HepG2 (cell line): ENCODE measurements around the gene PRCD. TPM values are rescaled to one million over a fixed set of nuclear protein-coding genes. Genes with fewer than 3 reads are reported as not detected.
A peak's percentile ranks its signal among the peaks of the same experiment; 100 is the strongest.

ENCODE experiments used
- ATF5 ChIP-seq: sonication (generic); formaldehyde crosslinking; IDR thresholded peaks from 2 replicates; pipeline ENCODE4 v1.4.0; 2020; ENCODE audit warnings: mild to moderate bottlenecking, low read depth, missing genetic modification reagents
- ELF4 ChIP-seq: sonication (generic); formaldehyde crosslinking; IDR thresholded peaks from 2 replicates; pipeline ENCODE4 v1.5.0; 2020; ENCODE audit warnings: missing genetic modification reagents, mild to moderate bottlenecking, moderate library complexity, borderline replicate concordance
- EZH2 ChIP-seq: conservative IDR thresholded peaks from 2 replicates; pipeline ENCODE4 v1.6.1; 2012; ENCODE audit warnings: mild to moderate bottlenecking, low read depth, low read length, moderate library complexity
- GTF2F1 ChIP-seq: fragments of 150-350 bp; IDR thresholded peaks from 2 replicates; pipeline ENCODE4 v1.6.1; 2014; ENCODE audit warnings: low read length
- HOXA3 ChIP-seq: sonication (generic); formaldehyde crosslinking; IDR thresholded peaks from 2 replicates; pipeline ENCODE4 v1.5.0; 2020; ENCODE audit warnings: missing genetic modification reagents
- MAFG ChIP-seq: sonication (generic); formaldehyde crosslinking; IDR thresholded peaks from 2 replicates; pipeline ENCODE4 v1.5.1; 2020; ENCODE audit warnings: mild to moderate bottlenecking, missing genetic modification reagents
- NONO ChIP-seq, 2 experiments: fragments of 450-650 bp in 1 of 2; sonication (generic) in 1 of 2; formaldehyde crosslinking in 1 of 2; IDR thresholded peaks in 1 of 2; conservative IDR thresholded peaks in 1 of 2; 2 replicates each; pipeline versions ENCODE4 v1.6.1 to v1.8.0; 2017 to 2022; ENCODE audit warnings: mild to moderate bottlenecking in 1 of 2, missing genetic modification reagents in 1 of 2, moderate library complexity in 1 of 2
- PHF20 ChIP-seq: sonication (generic); formaldehyde crosslinking; IDR thresholded peaks from 2 replicates; pipeline ENCODE4 v1.5.0; 2020; ENCODE audit warnings: mild to moderate bottlenecking, missing genetic modification reagents
- PLRG1 ChIP-seq: fragments of 450-650 bp; conservative IDR thresholded peaks from 2 replicates; pipeline ENCODE4 v1.6.1; 2016
- SAP130 ChIP-seq: IDR thresholded peaks from 2 replicates; pipeline ENCODE4 v1.6.1; 2016; ENCODE audit warnings: low read depth
- SRSF9 ChIP-seq: fragments of 200-400 bp; formaldehyde crosslinking; IDR thresholded peaks from 2 replicates; pipeline ENCODE4 v1.6.1; 2018; ENCODE audit warnings: borderline replicate concordance, mild to moderate bottlenecking, low read depth, low read length; ENCODE audit not compliant: insufficient read depth, poor library complexity, severe bottlenecking
- ZC3H4 ChIP-seq: sonication (generic); formaldehyde crosslinking; IDR thresholded peaks from 2 replicates; pipeline ENCODE4 v1.4.0; 2020; ENCODE audit warnings: missing genetic modification reagents, borderline replicate concordance
- ZNF362 ChIP-seq: sonication (generic); formaldehyde crosslinking; IDR thresholded peaks from 2 replicates; pipeline ENCODE4 v1.4.0; 2020; ENCODE audit warnings: missing genetic modification reagents, mild to moderate bottlenecking, borderline replicate concordance
- ZNF660 ChIP-seq: sonication (generic); formaldehyde crosslinking; IDR thresholded peaks from 2 replicates; pipeline ENCODE4 v1.5.1; 2020; ENCODE audit warnings: mild to moderate bottlenecking, low read depth, missing genetic modification reagents, borderline replicate concordance
- ZNF709 ChIP-seq: sonication (generic); formaldehyde crosslinking; IDR thresholded peaks from 2 replicates; pipeline ENCODE4 v1.5.0; 2020; ENCODE audit warnings: mild to moderate bottlenecking, missing genetic modification reagents
- ZNF768 ChIP-seq: sonication (generic); formaldehyde crosslinking; IDR thresholded peaks from 2 replicates; pipeline ENCODE4 v1.4.0; 2020; ENCODE audit warnings: missing genetic modification reagents
- ZNF773 ChIP-seq: sonication (generic); formaldehyde crosslinking; IDR thresholded peaks from 2 replicates; pipeline ENCODE4 v1.4.0; 2020; ENCODE audit warnings: missing genetic modification reagents, borderline replicate concordance
- ZNF878 ChIP-seq: sonication (generic); formaldehyde crosslinking; IDR thresholded peaks from 2 replicates; pipeline ENCODE4 v1.8.1; 2023; ENCODE audit warnings: mild to moderate bottlenecking, missing genetic modification reagents, moderate library complexity
- polyA plus RNA-seq, 8 experiments: library from polyadenylated mRNA; depleted of rRNA in 3 of 8; stranded (reverse) in 7 of 8; unstranded in 1 of 8; fragments of >200 nt; fragmentation: Illumina TruSeq in 4 of 8; extraction: Trizol in 4 of 8; gene quantifications; 2 replicates each; pipeline versions ENCODE4 v1.2.1 to v1.2.3, GENCODE V29; 2011 to 2016; ENCODE audit warnings: low read depth in 4 of 8, missing spikeins in 1 of 8, mixed read lengths in 1 of 8; ENCODE audit not compliant: insufficient read depth in 1 of 8
- total RNA-seq, 5 experiments: library from RNA; depleted of rRNA; stranded (reverse); fragments of >200 nt; fragmentation: Illumina TruSeq; extraction: Trizol; gene quantifications; 2 replicates each; pipeline ENCODE4 v1.2.3, GENCODE V29; 2016; ENCODE audit warnings: low read depth in 1 of 5
- TF ChIP-seq, protein P1 (sequence below): sonication (generic); formaldehyde crosslinking; IDR thresholded peaks from 2 replicates; pipeline ENCODE4 v1.8.1; 2022; ENCODE audit warnings: low read depth, mild to moderate bottlenecking, missing genetic modification reagents
- TF ChIP-seq, protein P2 (sequence below): sonication (generic); formaldehyde crosslinking; IDR thresholded peaks from 2 replicates; pipeline ENCODE4 v1.4.0; 2020; ENCODE audit warnings: missing genetic modification reagents
- TF ChIP-seq, protein P3 (sequence below): sonication (generic); formaldehyde crosslinking; IDR thresholded peaks from 2 replicates; pipeline ENCODE4 v1.4.0; 2020; ENCODE audit warnings: low read depth, mild to moderate bottlenecking, missing genetic modification reagents

Gene PRCD
- total and polyA plus RNA-seq, 2 of the 13 experiments (the other 11 are each of a cell fraction or from before 2014, with no cell fraction given) = 0.51 TPM; not detected in 1

- TF ChIP-seq, protein P1, sequence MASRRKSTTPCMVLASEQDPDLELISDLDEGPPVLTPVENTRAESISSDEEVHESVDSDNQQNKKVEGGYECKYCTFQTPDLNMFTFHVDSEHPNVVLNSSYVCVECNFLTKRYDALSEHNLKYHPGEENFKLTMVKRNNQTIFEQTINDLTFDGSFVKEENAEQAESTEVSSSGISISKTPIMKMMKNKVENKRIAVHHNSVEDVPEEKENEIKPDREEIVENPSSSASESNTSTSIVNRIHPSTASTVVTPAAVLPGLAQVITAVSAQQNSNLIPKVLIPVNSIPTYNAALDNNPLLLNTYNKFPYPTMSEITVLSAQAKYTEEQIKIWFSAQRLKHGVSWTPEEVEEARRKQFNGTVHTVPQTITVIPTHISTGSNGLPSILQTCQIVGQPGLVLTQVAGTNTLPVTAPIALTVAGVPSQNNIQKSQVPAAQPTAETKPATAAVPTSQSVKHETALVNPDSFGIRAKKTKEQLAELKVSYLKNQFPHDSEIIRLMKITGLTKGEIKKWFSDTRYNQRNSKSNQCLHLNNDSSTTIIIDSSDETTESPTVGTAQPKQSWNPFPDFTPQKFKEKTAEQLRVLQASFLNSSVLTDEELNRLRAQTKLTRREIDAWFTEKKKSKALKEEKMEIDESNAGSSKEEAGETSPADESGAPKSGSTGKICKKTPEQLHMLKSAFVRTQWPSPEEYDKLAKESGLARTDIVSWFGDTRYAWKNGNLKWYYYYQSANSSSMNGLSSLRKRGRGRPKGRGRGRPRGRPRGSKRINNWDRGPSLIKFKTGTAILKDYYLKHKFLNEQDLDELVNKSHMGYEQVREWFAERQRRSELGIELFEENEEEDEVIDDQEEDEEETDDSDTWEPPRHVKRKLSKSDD = no peak
- no peak for TF ChIP-seq ATF5 (CRISPR knock-in tag)
- TF ChIP-seq PHF20 (CRISPR knock-in tag) = peak; percentile 7; the same call in 1 of the 2 replicates
- TF ChIP-seq MAFG = no peak
- no peak for TF ChIP-seq PLRG1
- TF ChIP-seq NONO (IDR thresholded peaks at IDR 0.05) = no peak
- TF ChIP-seq NONO (CRISPR knock-in tag; conservative IDR thresholded peaks at IDR 0.05) = no peak
- no peak for TF ChIP-seq ZNF362
- no peak for TF ChIP-seq EZH2
- peak; percentile 62; the same call in 1 of the 2 replicates for TF ChIP-seq ZNF878 (CRISPR knock-in tag)
- TF ChIP-seq ELF4 = no peak
- TF ChIP-seq HOXA3 = no peak; the same call in 1 of the 2 replicates
- no peak for TF ChIP-seq ZNF660 (CRISPR knock-in tag)
- no peak for TF ChIP-seq SRSF9
- TF ChIP-seq ZNF773 = no peak
- no peak for TF ChIP-seq ZC3H4 (CRISPR knock-in tag)
- no peak for TF ChIP-seq GTF2F1
- TF ChIP-seq, protein P2, sequence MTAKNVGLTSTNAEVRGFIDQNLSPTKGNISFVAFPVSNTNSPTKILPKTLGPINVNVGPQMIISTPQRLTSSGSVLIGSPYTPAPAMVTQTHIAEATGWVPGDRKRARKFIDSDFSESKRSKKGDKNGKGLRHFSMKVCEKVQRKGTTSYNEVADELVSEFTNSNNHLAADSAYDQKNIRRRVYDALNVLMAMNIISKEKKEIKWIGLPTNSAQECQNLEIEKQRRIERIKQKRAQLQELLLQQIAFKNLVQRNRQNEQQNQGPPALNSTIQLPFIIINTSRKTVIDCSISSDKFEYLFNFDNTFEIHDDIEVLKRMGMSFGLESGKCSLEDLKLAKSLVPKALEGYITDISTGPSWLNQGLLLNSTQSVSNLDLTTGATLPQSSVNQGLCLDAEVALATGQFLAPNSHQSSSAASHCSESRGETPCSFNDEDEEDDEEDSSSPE = no peak
- no peak; the same call in 1 of the 2 replicates for TF ChIP-seq ZNF768 (CRISPR knock-in tag)
- TF ChIP-seq, protein P3, sequence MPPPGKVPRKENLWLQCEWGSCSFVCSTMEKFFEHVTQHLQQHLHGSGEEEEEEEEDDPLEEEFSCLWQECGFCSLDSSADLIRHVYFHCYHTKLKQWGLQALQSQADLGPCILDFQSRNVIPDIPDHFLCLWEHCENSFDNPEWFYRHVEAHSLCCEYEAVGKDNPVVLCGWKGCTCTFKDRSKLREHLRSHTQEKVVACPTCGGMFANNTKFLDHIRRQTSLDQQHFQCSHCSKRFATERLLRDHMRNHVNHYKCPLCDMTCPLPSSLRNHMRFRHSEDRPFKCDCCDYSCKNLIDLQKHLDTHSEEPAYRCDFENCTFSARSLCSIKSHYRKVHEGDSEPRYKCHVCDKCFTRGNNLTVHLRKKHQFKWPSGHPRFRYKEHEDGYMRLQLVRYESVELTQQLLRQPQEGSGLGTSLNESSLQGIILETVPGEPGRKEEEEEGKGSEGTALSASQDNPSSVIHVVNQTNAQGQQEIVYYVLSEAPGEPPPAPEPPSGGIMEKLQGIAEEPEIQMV = no peak
- TF ChIP-seq SAP130 (CRISPR knock-in tag) = peak; percentile 73
- TF ChIP-seq ZNF709 = no peak
These were observed 8.8 kb downstream of the PRCD start (continued) for GRCh38 chr17:76548378-76549214.
